ENCODE measurements around the gene H2AZ2.

H2AZ2 gene

DNA sequence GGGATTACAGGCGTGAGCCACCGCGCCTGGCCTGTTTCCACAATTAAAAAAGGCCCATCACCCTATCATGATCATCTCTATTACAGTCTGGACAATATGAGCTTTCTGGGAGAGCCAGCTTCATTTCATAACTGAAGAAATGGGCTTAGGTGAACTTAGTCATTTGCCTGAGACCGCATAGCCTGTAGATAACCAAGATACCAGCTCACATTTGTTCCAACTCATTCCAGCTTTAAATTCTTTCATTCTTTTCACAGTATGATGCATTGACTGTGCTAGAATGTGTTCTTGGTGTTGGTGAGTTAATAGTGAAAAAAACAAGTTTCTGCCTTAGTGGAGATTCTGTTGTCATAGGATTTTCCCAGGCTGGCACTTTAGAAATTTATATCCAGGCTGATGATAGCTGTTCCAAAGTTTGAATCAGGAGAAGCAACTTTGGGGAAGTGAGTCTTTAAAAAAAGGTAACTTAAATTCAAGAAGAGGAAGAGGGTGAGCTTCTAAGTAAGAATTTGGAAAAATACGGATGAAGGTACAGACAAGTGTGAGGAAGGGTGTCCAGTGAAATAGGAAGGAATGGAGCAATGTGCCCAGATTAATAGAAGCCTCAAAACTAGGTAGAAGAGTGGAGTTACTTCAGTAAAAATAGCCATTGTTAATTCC, 2.1 kb upstream of the H2AZ2 start:
- TF ChIP-seq ZC3H10 (CRISPR knock-in tag; IDR thresholded peaks at IDR 0.05): no peak
- TF ChIP-seq TCF4 (CRISPR knock-in tag; IDR thresholded peaks at IDR 0.05; ENCODE audit: borderline replicate concordance): no peak
- no peak for TF ChIP-seq OSR1 (CRISPR knock-in tag; IDR thresholded peaks at IDR 0.05)
- TF ChIP-seq ISL1 (CRISPR knock-in tag; IDR thresholded peaks at IDR 0.05): no peak
- TF ChIP-seq CSDC2 (CRISPR knock-in tag; IDR thresholded peaks at IDR 0.05): no peak
- TF ChIP-seq GLIS3 (CRISPR knock-in tag; IDR thresholded peaks at IDR 0.05): no peak
- TF ChIP-seq ZFP30 (CRISPR knock-in tag; IDR thresholded peaks at IDR 0.05): no peak
- TF ChIP-seq ZFP3 (CRISPR knock-in tag; IDR thresholded peaks at IDR 0.05): no peak
- TF ChIP-seq, protein P1, sequence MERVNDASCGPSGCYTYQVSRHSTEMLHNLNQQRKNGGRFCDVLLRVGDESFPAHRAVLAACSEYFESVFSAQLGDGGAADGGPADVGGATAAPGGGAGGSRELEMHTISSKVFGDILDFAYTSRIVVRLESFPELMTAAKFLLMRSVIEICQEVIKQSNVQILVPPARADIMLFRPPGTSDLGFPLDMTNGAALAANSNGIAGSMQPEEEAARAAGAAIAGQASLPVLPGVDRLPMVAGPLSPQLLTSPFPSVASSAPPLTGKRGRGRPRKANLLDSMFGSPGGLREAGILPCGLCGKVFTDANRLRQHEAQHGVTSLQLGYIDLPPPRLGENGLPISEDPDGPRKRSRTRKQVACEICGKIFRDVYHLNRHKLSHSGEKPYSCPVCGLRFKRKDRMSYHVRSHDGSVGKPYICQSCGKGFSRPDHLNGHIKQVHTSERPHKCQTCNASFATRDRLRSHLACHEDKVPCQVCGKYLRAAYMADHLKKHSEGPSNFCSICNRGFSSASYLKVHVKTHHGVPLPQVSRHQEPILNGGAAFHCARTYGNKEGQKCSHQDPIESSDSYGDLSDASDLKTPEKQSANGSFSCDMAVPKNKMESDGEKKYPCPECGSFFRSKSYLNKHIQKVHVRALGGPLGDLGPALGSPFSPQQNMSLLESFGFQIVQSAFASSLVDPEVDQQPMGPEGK (CRISPR knock-in tag; IDR thresholded peaks at IDR 0.05; ENCODE audit: borderline replicate concordance): no peak
- TF ChIP-seq PPARA (CRISPR knock-in tag; IDR thresholded peaks at IDR 0.05; ENCODE audit: borderline replicate concordance): no peak
- no peak for TF ChIP-seq SNAI2 (CRISPR knock-in tag; IDR thresholded peaks at IDR 0.05)
- TF ChIP-seq ZNF565 (CRISPR knock-in tag; conservative IDR thresholded peaks at IDR 0.05; ENCODE audit: low read depth): no peak
- no peak for TF ChIP-seq ZNF8 (CRISPR knock-in tag; IDR thresholded peaks at IDR 0.05)
- TF ChIP-seq RARB (CRISPR knock-in tag; IDR thresholded peaks at IDR 0.05): no peak
- TF ChIP-seq, protein P2, sequence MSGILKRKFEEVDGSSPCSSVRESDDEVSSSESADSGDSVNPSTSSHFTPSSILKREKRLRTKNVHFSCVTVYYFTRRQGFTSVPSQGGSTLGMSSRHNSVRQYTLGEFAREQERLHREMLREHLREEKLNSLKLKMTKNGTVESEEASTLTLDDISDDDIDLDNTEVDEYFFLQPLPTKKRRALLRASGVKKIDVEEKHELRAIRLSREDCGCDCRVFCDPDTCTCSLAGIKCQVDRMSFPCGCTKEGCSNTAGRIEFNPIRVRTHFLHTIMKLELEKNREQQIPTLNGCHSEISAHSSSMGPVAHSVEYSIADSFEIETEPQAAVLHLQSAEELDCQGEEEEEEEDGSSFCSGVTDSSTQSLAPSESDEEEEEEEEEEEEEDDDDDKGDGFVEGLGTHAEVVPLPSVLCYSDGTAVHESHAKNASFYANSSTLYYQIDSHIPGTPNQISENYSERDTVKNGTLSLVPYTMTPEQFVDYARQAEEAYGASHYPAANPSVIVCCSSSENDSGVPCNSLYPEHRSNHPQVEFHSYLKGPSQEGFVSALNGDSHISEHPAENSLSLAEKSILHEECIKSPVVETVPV (CRISPR knock-in tag; IDR thresholded peaks at IDR 0.05): no peak
- no peak for TF ChIP-seq BACH2 (CRISPR knock-in tag; IDR thresholded peaks at IDR 0.05; ENCODE audit: borderline replicate concordance)
- TF ChIP-seq, protein P3, sequence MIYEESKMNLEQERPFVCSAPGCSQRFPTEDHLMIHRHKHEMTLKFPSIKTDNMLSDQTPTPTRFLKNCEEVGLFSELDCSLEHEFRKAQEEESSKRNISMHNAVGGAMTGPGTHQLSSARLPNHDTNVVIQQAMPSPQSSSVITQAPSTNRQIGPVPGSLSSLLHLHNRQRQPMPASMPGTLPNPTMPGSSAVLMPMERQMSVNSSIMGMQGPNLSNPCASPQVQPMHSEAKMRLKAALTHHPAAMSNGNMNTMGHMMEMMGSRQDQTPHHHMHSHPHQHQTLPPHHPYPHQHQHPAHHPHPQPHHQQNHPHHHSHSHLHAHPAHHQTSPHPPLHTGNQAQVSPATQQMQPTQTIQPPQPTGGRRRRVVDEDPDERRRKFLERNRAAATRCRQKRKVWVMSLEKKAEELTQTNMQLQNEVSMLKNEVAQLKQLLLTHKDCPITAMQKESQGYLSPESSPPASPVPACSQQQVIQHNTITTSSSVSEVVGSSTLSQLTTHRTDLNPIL (CRISPR knock-in tag; IDR thresholded peaks at IDR 0.05; ENCODE audit: low read depth): no peak
- no peak for TF ChIP-seq ESRRG (CRISPR knock-in tag; IDR thresholded peaks at IDR 0.05)
- no peak for ATAC-seq

DNA sequence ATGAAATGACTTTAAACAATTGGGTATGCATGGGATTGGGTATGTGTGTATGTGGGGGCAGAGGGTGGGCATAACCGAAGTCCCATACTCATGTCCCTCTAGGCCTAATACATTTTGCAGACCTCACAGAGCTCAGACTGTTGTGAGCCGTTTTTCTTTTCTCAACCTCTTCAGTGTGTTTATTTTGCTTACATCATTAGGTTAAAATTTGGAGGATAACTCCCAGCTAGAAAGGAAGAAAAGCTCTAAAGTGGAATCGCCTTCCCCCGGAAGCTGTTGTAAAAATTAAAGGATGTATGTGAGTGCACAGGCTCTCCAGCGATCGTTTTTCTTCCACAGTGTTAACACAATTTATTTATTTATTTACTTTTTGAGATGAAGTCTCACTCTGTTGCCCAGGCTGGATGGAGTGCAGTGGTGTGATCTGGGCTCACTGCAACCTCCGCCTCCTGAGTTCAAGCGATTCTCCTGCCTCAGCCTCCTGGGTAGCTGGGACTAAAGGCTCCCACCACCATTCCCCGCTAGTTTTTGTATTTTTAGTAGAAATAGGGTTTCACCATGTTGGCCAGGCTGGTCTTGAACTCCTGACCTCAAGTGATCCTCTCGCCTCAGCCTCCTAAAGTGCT, 1.5 kb upstream of the H2AZ2 start:
- no peak for ATAC-seq
- TF ChIP-seq, protein P1 (CRISPR knock-in tag; IDR thresholded peaks at IDR 0.05; ENCODE audit: borderline replicate concordance): no peak
- no peak for TF ChIP-seq ZNF8 (CRISPR knock-in tag; IDR thresholded peaks at IDR 0.05)
- TF ChIP-seq ZNF70 (CRISPR knock-in tag; IDR thresholded peaks at IDR 0.05): no peak

DNA sequence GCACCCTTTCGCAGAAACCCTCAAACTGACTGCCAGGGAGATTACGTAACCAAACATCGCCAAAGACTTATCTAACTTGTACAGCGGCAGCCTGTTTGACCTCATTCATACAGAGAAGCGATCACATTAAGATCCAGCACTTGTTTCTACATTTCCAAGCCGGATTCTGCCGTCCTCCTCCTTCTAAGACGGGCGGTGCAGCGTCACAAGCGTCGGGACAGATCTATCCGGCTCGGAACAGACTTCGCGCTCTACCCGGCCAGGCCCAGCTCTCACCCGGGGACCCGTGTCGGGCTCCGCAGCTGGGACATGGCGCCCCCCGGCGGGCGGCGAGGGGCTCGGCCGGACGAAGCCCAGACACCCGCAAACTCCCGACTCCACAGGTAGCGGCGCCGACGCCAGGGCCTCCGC, 373 bp downstream of the H2AZ2 start:
- TF ChIP-seq ZFP3 (CRISPR knock-in tag; IDR thresholded peaks at IDR 0.05): peak; percentile 45; the same call in 1 of the 2 replicates
- TF ChIP-seq, protein P4, sequence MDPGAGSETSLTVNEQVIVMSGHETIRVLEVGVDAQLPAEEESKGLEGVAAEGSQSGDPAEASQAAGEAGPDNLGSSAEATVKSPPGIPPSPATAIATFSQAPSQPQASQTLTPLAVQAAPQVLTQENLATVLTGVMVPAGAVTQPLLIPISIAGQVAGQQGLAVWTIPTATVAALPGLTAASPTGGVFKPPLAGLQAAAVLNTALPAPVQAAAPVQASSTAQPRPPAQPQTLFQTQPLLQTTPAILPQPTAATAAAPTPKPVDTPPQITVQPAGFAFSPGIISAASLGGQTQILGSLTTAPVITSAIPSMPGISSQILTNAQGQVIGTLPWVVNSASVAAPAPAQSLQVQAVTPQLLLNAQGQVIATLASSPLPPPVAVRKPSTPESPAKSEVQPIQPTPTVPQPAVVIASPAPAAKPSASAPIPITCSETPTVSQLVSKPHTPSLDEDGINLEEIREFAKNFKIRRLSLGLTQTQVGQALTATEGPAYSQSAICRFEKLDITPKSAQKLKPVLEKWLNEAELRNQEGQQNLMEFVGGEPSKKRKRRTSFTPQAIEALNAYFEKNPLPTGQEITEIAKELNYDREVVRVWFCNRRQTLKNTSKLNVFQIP (CRISPR knock-in tag; IDR thresholded peaks at IDR 0.05; ENCODE audit: borderline replicate concordance, low read depth): no peak
- TF ChIP-seq CSDC2 (CRISPR knock-in tag; IDR thresholded peaks at IDR 0.05): peak; percentile 74; the same call in 1 of the 2 replicates
- 0 out of 2 replicates have a peak, but pooled peaks have one; percentile 20 for TF ChIP-seq ZNF8 (CRISPR knock-in tag; IDR thresholded peaks at IDR 0.05)
- TF ChIP-seq ZFP30 (CRISPR knock-in tag; IDR thresholded peaks at IDR 0.05): no peak
- no peak for TF ChIP-seq GLIS3 (CRISPR knock-in tag; IDR thresholded peaks at IDR 0.05)
- TF ChIP-seq, protein P5, sequence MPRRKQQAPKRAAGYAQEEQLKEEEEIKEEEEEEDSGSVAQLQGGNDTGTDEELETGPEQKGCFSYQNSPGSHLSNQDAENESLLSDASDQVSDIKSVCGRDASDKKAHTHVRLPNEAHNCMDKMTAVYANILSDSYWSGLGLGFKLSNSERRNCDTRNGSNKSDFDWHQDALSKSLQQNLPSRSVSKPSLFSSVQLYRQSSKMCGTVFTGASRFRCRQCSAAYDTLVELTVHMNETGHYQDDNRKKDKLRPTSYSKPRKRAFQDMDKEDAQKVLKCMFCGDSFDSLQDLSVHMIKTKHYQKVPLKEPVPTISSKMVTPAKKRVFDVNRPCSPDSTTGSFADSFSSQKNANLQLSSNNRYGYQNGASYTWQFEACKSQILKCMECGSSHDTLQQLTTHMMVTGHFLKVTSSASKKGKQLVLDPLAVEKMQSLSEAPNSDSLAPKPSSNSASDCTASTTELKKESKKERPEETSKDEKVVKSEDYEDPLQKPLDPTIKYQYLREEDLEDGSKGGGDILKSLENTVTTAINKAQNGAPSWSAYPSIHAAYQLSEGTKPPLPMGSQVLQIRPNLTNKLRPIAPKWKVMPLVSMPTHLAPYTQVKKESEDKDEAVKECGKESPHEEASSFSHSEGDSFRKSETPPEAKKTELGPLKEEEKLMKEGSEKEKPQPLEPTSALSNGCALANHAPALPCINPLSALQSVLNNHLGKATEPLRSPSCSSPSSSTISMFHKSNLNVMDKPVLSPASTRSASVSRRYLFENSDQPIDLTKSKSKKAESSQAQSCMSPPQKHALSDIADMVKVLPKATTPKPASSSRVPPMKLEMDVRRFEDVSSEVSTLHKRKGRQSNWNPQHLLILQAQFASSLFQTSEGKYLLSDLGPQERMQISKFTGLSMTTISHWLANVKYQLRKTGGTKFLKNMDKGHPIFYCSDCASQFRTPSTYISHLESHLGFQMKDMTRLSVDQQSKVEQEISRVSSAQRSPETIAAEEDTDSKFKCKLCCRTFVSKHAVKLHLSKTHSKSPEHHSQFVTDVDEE (CRISPR knock-in tag; IDR thresholded peaks at IDR 0.05): no peak; the same call in 1 of the 2 replicates
- TF ChIP-seq ARNTL (CRISPR knock-in tag; IDR thresholded peaks at IDR 0.05; ENCODE audit: borderline replicate concordance, low read depth): no peak
- TF ChIP-seq, protein P2 (CRISPR knock-in tag; IDR thresholded peaks at IDR 0.05): no peak
- no peak for TF ChIP-seq ISL1 (CRISPR knock-in tag; IDR thresholded peaks at IDR 0.05)
- ATAC-seq: peak; percentile 73
